Activated naive CD4-positive, alpha-beta T cell treated with Interleukin-2 at 50 U/mL for 16 hours (primary cell): ENCODE data around the gene C3orf70.
"Not testable (repeated sequence)": the region's sequence is repeated elsewhere in the genome, so short reads cannot be mapped to it uniquely, and the experiment has no call there.

Source experiments
- DNase-seq: peaks from one replicate; pipeline ENCODE4 v3.0.0-alpha.2; 2020

C3orf70 gene

GRCh38 chr3:185150561-185150960 is 2.3 kb downstream of the C3orf70 start:
- DNase-seq = no peak

- no peak for DNase-seq
Measured at GRCh38 chr3:185149591-185149990, 3.3 kb downstream of the C3orf70 start.

GRCh38 chr3:185145511-185145910 is 7.3 kb downstream of the C3orf70 start:
- DNase-seq = no peak

GRCh38 chr3:185144784-185145183 is 8.1 kb downstream of the C3orf70 start:
- DNase-seq = no peak

- DNase-seq = no peak
Measured at GRCh38 chr3:185137821-185138220, 15.0 kb downstream of the C3orf70 start.

- DNase-seq = no peak
Measured at GRCh38 chr3:185134509-185134908, 18.4 kb downstream of the C3orf70 start.

- no peak for DNase-seq
Measured at GRCh38 chr3:185131602-185132256, 21.1 kb downstream of the C3orf70 start.

GRCh38 chr3:185129083-185129482 is 23.8 kb downstream of the C3orf70 start:
- DNase-seq = no peak

GRCh38 chr3:185126201-185126600 is 26.7 kb downstream of the C3orf70 start:
- no peak for DNase-seq

- no peak for DNase-seq
Measured at GRCh38 chr3:185120126-185120525, 32.7 kb downstream of the C3orf70 start.

GRCh38 chr3:185115371-185115770 is 37.5 kb downstream of the C3orf70 start:
- DNase-seq = no peak

- no peak for DNase-seq
Measured at GRCh38 chr3:185114756-185115155, 38.1 kb downstream of the C3orf70 start.

- DNase-seq = no peak
Measured at GRCh38 chr3:185112186-185112585, 40.7 kb downstream of the C3orf70 start.

GRCh38 chr3:185109012-185109411 is 43.8 kb downstream of the C3orf70 start:
- not testable (repeated sequence) for DNase-seq

GRCh38 chr3:185106256-185106890 is 46.5 kb downstream of the C3orf70 start:
- DNase-seq = not testable (repeated sequence)

GRCh38 chr3:185103359-185104127 is 49.3 kb downstream of the C3orf70 start:
- no peak for DNase-seq

- DNase-seq = no peak
Measured at GRCh38 chr3:185094697-185095096, 58.2 kb downstream of the C3orf70 start.

GRCh38 chr3:185093116-185093515 is 59.7 kb downstream of the C3orf70 start:
- DNase-seq = no peak

- DNase-seq = no peak
Measured at GRCh38 chr3:185090811-185091210, 62.0 kb downstream of the C3orf70 start.

GRCh38 chr3:185089751-185090150 is 63.1 kb downstream of the C3orf70 start:
- no peak for DNase-seq

- no peak for DNase-seq
Measured at GRCh38 chr3:185089343-185089742, 63.5 kb downstream of the C3orf70 start.

GRCh38 chr3:185087419-185087818 is 65.4 kb downstream of the C3orf70 start:
- no peak for DNase-seq

GRCh38 chr3:185084901-185085300 is 68.0 kb downstream of the C3orf70 start:
- DNase-seq = no peak

- DNase-seq = no peak
Measured at GRCh38 chr3:185084402-185084801, 68.5 kb downstream of the C3orf70 start.
